ENCODE data around the gene UGT1A9. TPM values are rescaled to one million over a fixed set of nuclear protein-coding genes. Genes with fewer than 3 reads are reported as not detected.
A peak's percentile ranks its signal among the peaks of the same experiment; 100 is the strongest.

Gene UGT1A9
- total RNA-seq, 1 experiment from 2014 or later, result not detected

DNA sequence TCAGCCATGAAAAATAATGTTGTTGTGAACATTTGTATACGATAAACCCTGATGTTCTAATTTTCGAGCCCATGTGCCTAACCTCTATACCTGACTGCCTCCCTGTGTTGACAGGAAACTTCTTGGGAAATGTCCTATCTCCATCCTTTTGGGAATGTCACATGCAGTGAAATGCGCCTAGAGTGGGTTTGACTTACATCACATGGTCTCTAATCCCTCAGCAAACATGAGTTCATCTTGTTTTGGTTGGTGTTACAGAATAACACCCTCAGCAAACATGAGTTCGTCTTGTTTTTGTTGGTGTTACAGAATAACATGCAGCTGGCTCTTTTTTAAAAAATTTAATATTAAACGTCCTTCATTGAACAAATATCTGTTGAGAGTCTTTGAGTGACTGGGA, 16.6 kb downstream of the UGT1A9 start:
- ChIA-PET CTCF (no interaction called here), POLR2A (interaction anchor here (0.8 to 4.3 kb wide), 2 partner anchors 18 to 123 kb away, joined by 3 to 59 read pairs; partner anchors contain the start of gene USP40)
- Mint-ChIP-seq H3K36me3 (ENCODE audit: insufficient read depth, unreplicated experiment) (no peaks in the 10 kb centered on the region), H3K9me3 (ENCODE audit: unreplicated experiment) (no peaks in the 10 kb centered on the region), H3K4me1 (ENCODE audit: insufficient read depth, unreplicated experiment) (peaks cover 30% of the 10 kb centered on the region), H3K27ac (ENCODE audit: low read depth, unreplicated experiment) (no peak overlapping the region), H3K4me3 (ENCODE audit: unreplicated experiment) (no peak overlapping the region), H3K27me3 (ENCODE audit: insufficient read depth, unreplicated experiment) (no peaks in the 10 kb centered on the region)
- intact Hi-C loops (cut with micrococcal nuclease), result no loop called here
- no peak for DNase-seq (ENCODE audit: unreplicated experiment)
- no TSS peak for BruUV-seq (replicated peaks)
- TF ChIP-seq, protein P1, sequence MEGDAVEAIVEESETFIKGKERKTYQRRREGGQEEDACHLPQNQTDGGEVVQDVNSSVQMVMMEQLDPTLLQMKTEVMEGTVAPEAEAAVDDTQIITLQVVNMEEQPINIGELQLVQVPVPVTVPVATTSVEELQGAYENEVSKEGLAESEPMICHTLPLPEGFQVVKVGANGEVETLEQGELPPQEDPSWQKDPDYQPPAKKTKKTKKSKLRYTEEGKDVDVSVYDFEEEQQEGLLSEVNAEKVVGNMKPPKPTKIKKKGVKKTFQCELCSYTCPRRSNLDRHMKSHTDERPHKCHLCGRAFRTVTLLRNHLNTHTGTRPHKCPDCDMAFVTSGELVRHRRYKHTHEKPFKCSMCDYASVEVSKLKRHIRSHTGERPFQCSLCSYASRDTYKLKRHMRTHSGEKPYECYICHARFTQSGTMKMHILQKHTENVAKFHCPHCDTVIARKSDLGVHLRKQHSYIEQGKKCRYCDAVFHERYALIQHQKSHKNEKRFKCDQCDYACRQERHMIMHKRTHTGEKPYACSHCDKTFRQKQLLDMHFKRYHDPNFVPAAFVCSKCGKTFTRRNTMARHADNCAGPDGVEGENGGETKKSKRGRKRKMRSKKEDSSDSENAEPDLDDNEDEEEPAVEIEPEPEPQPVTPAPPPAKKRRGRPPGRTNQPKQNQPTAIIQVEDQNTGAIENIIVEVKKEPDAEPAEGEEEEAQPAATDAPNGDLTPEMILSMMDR (IDR thresholded peaks at IDR 0.05; ENCODE audit: unreplicated experiment), result no peak

- Mint-ChIP-seq H3K27ac (ENCODE audit: low read depth, unreplicated experiment) (peak overlapping the region; percentile 21), H3K27me3 (ENCODE audit: insufficient read depth, unreplicated experiment) (no peaks in the 10 kb centered on the region), H3K4me3 (ENCODE audit: unreplicated experiment) (no peak overlapping the region), H3K36me3 (ENCODE audit: insufficient read depth, unreplicated experiment) (no peaks in the 10 kb centered on the region), H3K4me1 (ENCODE audit: insufficient read depth, unreplicated experiment) (peaks cover 30% of the 10 kb centered on the region), H3K9me3 (ENCODE audit: unreplicated experiment) (no peaks in the 10 kb centered on the region)
- ChIA-PET POLR2A (interaction anchor here (0.5 to 4.6 kb wide), 6 partner anchors 9 to 197 kb away, joined by 3 to 91 read pairs (median 11); partner anchors contain the start of gene USP40), CTCF (no interaction called here)
- TF ChIP-seq, protein P1 (IDR thresholded peaks at IDR 0.05; ENCODE audit: unreplicated experiment), result no peak
- intact Hi-C loops (cut with micrococcal nuclease), result no loop called here
- no TSS peak for BruUV-seq (replicated peaks)
- no peak for DNase-seq (ENCODE audit: unreplicated experiment)
Observed at GRCh38 chr2:233689031-233689430, 17.3 kb downstream of the UGT1A9 start.

DNA sequence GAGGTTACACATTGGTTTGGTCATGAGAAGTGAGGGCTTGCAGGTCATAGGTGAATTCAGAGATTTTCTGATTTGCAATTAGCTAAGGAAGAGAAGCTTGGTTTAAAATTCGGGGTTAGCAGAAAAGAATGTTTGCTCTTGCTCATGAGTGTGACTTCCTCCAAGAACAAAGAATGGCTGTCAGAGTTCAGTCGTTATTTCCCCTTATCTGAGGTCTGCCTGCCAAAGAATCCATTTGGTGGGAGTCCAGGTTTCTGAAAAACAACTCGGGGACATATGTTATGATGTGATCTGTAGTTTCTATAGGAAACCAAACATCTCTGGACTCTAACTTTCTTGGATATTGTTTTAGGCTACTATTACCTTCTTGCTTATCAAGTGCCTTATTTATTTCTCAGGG, 17.8 kb downstream of the UGT1A9 start:
- no peak for DNase-seq (ENCODE audit: unreplicated experiment)
- H3K4me3 Mint-ChIP-seq (ENCODE audit: unreplicated experiment), result no peak overlapping the region
- no TSS peak for BruUV-seq (replicated peaks)
- no peaks in the 10 kb centered on the region for H3K9me3 Mint-ChIP-seq (ENCODE audit: unreplicated experiment)
- intact Hi-C loops (cut with micrococcal nuclease), result no loop called here
- CTCF ChIA-PET, result interaction anchor here (4.1 kb wide), 1 partner anchor 22 kb away, joined by 18 read pairs; the partner anchor contains the start of gene UGT1A5
- POLR2A ChIA-PET, result interaction anchor here (2.1 to 4.6 kb wide), 7 partner anchors 8 to 201 kb away, joined by 6 to 91 read pairs (median 16); partner anchors contain the start of genes UGT1A7 and USP40
- H3K27ac Mint-ChIP-seq (ENCODE audit: low read depth, unreplicated experiment), result peak overlapping the region; percentile 21
- no peaks in the 10 kb centered on the region for H3K36me3 Mint-ChIP-seq (ENCODE audit: insufficient read depth, unreplicated experiment)
- peaks cover 30% of the 10 kb centered on the region for H3K4me1 Mint-ChIP-seq (ENCODE audit: insufficient read depth, unreplicated experiment)
- TF ChIP-seq, protein P1 (IDR thresholded peaks at IDR 0.05; ENCODE audit: unreplicated experiment), result no peak
- H3K27me3 Mint-ChIP-seq (ENCODE audit: insufficient read depth, unreplicated experiment), result no peaks in the 10 kb centered on the region

DNA sequence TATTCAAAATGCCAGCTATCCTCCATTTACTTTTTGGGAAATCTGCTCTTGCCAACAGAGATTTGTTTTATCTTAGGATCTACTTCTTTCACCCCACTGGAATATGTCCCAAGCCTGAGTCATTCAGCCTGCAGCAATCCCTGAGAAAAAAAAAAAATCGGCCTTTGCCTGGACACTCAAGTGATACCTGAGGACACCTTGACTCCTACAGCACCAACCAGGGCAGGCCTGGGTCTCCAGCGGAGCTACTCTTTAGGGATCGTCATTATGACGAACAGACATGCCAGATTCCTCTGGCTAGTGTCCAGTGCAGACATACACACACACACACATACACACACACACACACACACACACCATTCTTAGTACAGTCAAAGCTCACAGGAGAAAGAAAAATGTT, 18.7 kb downstream of the UGT1A9 start:
- peak; percentile 95 for DNase-seq (ENCODE audit: unreplicated experiment)
- ChIA-PET CTCF (interaction anchor here (4.1 kb wide), 1 partner anchor 21 kb away, joined by 18 read pairs; the partner anchor contains the start of gene UGT1A5), POLR2A (interaction anchor here (0.6 to 4.6 kb wide), 21 partner anchors 9 to 824 kb away, joined by 3 to 91 read pairs (median 5); partner anchors contain the start of genes UGT1A5, UGT1A7 and USP40)
- H3K4me3 Mint-ChIP-seq (ENCODE audit: unreplicated experiment), result no peak overlapping the region
- no peaks in the 10 kb centered on the region for H3K36me3 Mint-ChIP-seq (ENCODE audit: insufficient read depth, unreplicated experiment)
- TF ChIP-seq, protein P1 (IDR thresholded peaks at IDR 0.05; ENCODE audit: unreplicated experiment), result no peak
- H3K9me3 Mint-ChIP-seq (ENCODE audit: unreplicated experiment), result no peaks in the 10 kb centered on the region
- intact Hi-C loops (cut with micrococcal nuclease), result no loop called here
- H3K27ac Mint-ChIP-seq (ENCODE audit: low read depth, unreplicated experiment), result peak overlapping the region; percentile 86
- BruUV-seq (replicated peaks), result no TSS peak
- H3K27me3 Mint-ChIP-seq (ENCODE audit: insufficient read depth, unreplicated experiment), result no peaks in the 10 kb centered on the region
- peaks cover 30% of the 10 kb centered on the region for H3K4me1 Mint-ChIP-seq (ENCODE audit: insufficient read depth, unreplicated experiment)
